Measurements from ENCODE around the gene AHI1.

DNA sequence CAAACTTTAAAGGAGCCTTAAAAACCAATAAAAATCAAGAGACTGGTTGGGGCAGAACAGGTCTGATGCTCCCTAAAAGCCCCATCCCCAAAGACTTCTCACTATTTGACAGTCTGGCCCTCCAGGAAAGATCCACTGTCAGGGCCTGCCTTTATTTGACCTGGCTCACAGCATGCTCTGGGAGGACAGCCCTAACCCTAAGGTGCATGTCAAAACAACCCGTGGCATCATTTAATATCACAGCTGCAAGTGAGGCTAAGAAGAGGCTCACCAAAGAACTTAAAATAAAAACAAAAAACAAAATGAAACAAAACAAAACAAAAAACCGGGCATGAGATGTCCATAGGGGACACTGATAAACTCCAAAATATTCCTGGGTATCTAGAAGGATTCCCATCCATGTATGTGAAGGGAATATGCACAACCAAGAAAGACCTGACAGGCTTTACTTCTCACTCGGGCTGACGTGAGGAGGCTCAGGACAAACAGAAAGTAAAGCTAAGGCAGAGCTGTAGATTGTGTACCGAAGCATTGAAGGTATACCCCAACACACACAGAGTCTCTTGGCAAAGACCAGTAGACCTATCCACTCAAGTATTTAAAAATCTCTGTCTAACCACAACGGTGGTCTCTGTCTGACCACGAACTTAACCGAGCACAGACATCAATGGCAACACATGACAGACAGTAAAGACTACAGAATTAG is 57.3 kb downstream of the AHI1 start:
- TF ChIP-seq, protein P1, sequence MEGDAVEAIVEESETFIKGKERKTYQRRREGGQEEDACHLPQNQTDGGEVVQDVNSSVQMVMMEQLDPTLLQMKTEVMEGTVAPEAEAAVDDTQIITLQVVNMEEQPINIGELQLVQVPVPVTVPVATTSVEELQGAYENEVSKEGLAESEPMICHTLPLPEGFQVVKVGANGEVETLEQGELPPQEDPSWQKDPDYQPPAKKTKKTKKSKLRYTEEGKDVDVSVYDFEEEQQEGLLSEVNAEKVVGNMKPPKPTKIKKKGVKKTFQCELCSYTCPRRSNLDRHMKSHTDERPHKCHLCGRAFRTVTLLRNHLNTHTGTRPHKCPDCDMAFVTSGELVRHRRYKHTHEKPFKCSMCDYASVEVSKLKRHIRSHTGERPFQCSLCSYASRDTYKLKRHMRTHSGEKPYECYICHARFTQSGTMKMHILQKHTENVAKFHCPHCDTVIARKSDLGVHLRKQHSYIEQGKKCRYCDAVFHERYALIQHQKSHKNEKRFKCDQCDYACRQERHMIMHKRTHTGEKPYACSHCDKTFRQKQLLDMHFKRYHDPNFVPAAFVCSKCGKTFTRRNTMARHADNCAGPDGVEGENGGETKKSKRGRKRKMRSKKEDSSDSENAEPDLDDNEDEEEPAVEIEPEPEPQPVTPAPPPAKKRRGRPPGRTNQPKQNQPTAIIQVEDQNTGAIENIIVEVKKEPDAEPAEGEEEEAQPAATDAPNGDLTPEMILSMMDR (conservative IDR thresholded peaks at IDR 0.05; ENCODE audit: low read depth, low read length), result no peak
- TF ChIP-seq EZH2 (IDR thresholded peaks at IDR 0.05; ENCODE audit: low read length, unreplicated experiment) (no peak), EZH2phosphoT487 (IDR thresholded peaks at IDR 0.05; ENCODE audit: borderline replicate concordance, low read length) (no peak)

Data from PC-3 (cell line).